ENCODE measurements around the gene MGLL.

Gene MGLL

GRCh38 chr3:127734181-127734720 lies 88.1 kb downstream of the MGLL start:
- peaks cover 3% of the 10 kb centered on the region for H3K4me1 ChIP-seq
- no peaks in the 10 kb centered on the region for H3K79me2 ChIP-seq
- H3K4me3 ChIP-seq (ENCODE audit: low read depth, low read length) = no peak overlapping the region
- no peaks in the 10 kb centered on the region for H3K9me3 ChIP-seq (ENCODE audit: control insufficient read depth, low read length)
- TF ChIP-seq CTCF (IDR thresholded peaks at IDR 0.05) = no peak
- H3K27ac ChIP-seq = no peak overlapping the region
- H3K4me2 ChIP-seq (ENCODE audit: low read length) = no peak overlapping the region
- no peaks in the 10 kb centered on the region for H3K27me3 ChIP-seq (ENCODE audit: control insufficient read depth, insufficient read depth, low read length)
- no peak overlapping the region for H2AFZ ChIP-seq
- H3K9ac ChIP-seq = no peak overlapping the region
- H3K36me3 ChIP-seq (ENCODE audit: control insufficient read depth, insufficient read depth, low read length) = no peaks in the 10 kb centered on the region

GRCh38 chr3:127733781-127734180 lies 88.5 kb downstream of the MGLL start:
- Histone ChIP-seq H3K27ac (no peak overlapping the region), H2AFZ (no peak overlapping the region), H3K36me3 (ENCODE audit: control insufficient read depth, insufficient read depth, low read length) (no peaks in the 10 kb centered on the region)

GRCh38 chr3:127732879-127733350 lies 89.4 kb downstream of the MGLL start:
- Histone ChIP-seq H3K4me2 (ENCODE audit: low read length) (no peak overlapping the region), H3K79me2 (no peaks in the 10 kb centered on the region), H3K27me3 (ENCODE audit: control insufficient read depth, insufficient read depth, low read length) (no peaks in the 10 kb centered on the region), H3K36me3 (ENCODE audit: control insufficient read depth, insufficient read depth, low read length) (no peaks in the 10 kb centered on the region), H3K9me3 (ENCODE audit: control insufficient read depth, low read length) (no peaks in the 10 kb centered on the region), H3K4me1 (peaks cover 3% of the 10 kb centered on the region), H3K4me3 (ENCODE audit: low read depth, low read length) (no peak overlapping the region), H3K9ac (no peak overlapping the region), H3K27ac (no peak overlapping the region), H2AFZ (no peak overlapping the region)
- no peak for TF ChIP-seq CTCF (IDR thresholded peaks at IDR 0.05)

More at GRCh38 chr3:127733781-127734180, 88.5 kb downstream of the MGLL start:
- Histone ChIP-seq H3K4me1 (peaks cover 3% of the 10 kb centered on the region), H3K79me2 (no peaks in the 10 kb centered on the region), H3K4me2 (ENCODE audit: low read length) (no peak overlapping the region), H3K27me3 (ENCODE audit: control insufficient read depth, insufficient read depth, low read length) (no peaks in the 10 kb centered on the region), H3K4me3 (ENCODE audit: low read depth, low read length) (no peak overlapping the region), H3K9me3 (ENCODE audit: control insufficient read depth, low read length) (no peaks in the 10 kb centered on the region), H3K9ac (no peak overlapping the region)
- TF ChIP-seq CTCF (IDR thresholded peaks at IDR 0.05) = no peak

GRCh38 chr3:127732303-127732702 lies 90.0 kb downstream of the MGLL start:
- Histone ChIP-seq H2AFZ (no peak overlapping the region), H3K27me3 (ENCODE audit: control insufficient read depth, insufficient read depth, low read length) (no peaks in the 10 kb centered on the region), H3K27ac (no peak overlapping the region), H3K9ac (no peak overlapping the region), H3K4me3 (ENCODE audit: low read depth, low read length) (no peak overlapping the region), H3K79me2 (no peaks in the 10 kb centered on the region), H3K9me3 (ENCODE audit: control insufficient read depth, low read length) (no peaks in the 10 kb centered on the region), H3K4me2 (ENCODE audit: low read length) (no peak overlapping the region), H3K4me1 (peaks cover 3% of the 10 kb centered on the region), H3K36me3 (ENCODE audit: control insufficient read depth, insufficient read depth, low read length) (no peaks in the 10 kb centered on the region)
- no peak for TF ChIP-seq CTCF (IDR thresholded peaks at IDR 0.05)
